Astrocyte (in vitro differentiated cells and primary cell): ENCODE results near the gene CREB3L1. TPM values are rescaled to one million over a fixed set of nuclear protein-coding genes. Genes with fewer than 3 reads are reported as not detected.

Experiments
- DNase-seq: peaks from one replicate; pipeline ENCODE4 v3.0.0-alpha.2; 2010; ENCODE audit warnings: low read depth
- FAIRE-seq: peaks from 2 replicates; lab custom pipeline; 2011; peaks lifted over from hg19 to GRCh38; lab: Jason Lieb, UNC
- H2AFZ ChIP-seq: 2 replicates; pipeline ENCODE4 v1.6.0; 2012; ENCODE audit warnings: low read depth, low read length, inconsistent platforms
- H3K27ac ChIP-seq: 2 replicates; pipeline ENCODE4 v1.5.1; 2011; ENCODE audit warnings: low read depth, low read length, inconsistent platforms
- H3K27me3 ChIP-seq: 2 replicates; pipeline ENCODE4 v1.6.0; 2011; ENCODE audit warnings: low read length, inconsistent platforms; ENCODE audit not compliant: insufficient read depth
- H3K36me3 ChIP-seq: 2 replicates; pipeline ENCODE4 v1.5.1; 2011; ENCODE audit warnings: low read length, inconsistent platforms; ENCODE audit not compliant: insufficient read depth
- H3K4me1 ChIP-seq: 2 replicates; pipeline ENCODE4 v1.5.1; 2011; ENCODE audit warnings: low read length, inconsistent platforms; ENCODE audit not compliant: insufficient read depth
- H3K4me2 ChIP-seq: 2 replicates; pipeline ENCODE4 v1.6.0; 2012; ENCODE audit warnings: low read length, inconsistent platforms
- H3K4me3 ChIP-seq: 2 replicates; pipeline ENCODE4 v1.5.1; 2011; ENCODE audit warnings: low read depth, mild to moderate bottlenecking, low read length, inconsistent platforms; ENCODE audit not compliant: insufficient read depth
- H3K79me2 ChIP-seq: 2 replicates; pipeline ENCODE4 v1.6.0; 2012; ENCODE audit warnings: mild to moderate bottlenecking, low read length, inconsistent platforms; ENCODE audit not compliant: insufficient read depth
- H3K9ac ChIP-seq: 2 replicates; pipeline ENCODE4 v1.6.0; 2012; ENCODE audit warnings: mild to moderate bottlenecking, low read length, inconsistent platforms
- H3K9me3 ChIP-seq: 2 replicates; pipeline ENCODE4 v1.5.1; 2012; ENCODE audit warnings: low read depth, mild to moderate bottlenecking, low read length, inconsistent platforms; ENCODE audit not compliant: insufficient read depth
- H4K20me1 ChIP-seq: 2 replicates; pipeline ENCODE4 v1.6.0; 2012; ENCODE audit warnings: low read length, inconsistent platforms; ENCODE audit not compliant: insufficient read depth
- H3K27ac Mint-ChIP-seq: one replicate; pipeline ENCODE4 v1.8.0; 2021; ENCODE audit warnings: mild to moderate bottlenecking, mixed read lengths; ENCODE audit not compliant: unreplicated experiment
- H3K27me3 Mint-ChIP-seq: one replicate; pipeline ENCODE4 v1.8.0; 2021; ENCODE audit warnings: low read depth, mixed read lengths; ENCODE audit not compliant: unreplicated experiment
- H3K36me3 Mint-ChIP-seq: one replicate; pipeline ENCODE4 v1.8.0; 2021; ENCODE audit warnings: low read depth, mixed read lengths; ENCODE audit not compliant: unreplicated experiment
- H3K4me1 Mint-ChIP-seq: one replicate; pipeline ENCODE4 v1.8.0; 2021; ENCODE audit warnings: low read depth, mixed read lengths; ENCODE audit not compliant: unreplicated experiment
- H3K4me3 Mint-ChIP-seq: one replicate; pipeline ENCODE4 v1.8.0; 2021; ENCODE audit warnings: mild to moderate bottlenecking, moderate library complexity, mixed read lengths; ENCODE audit not compliant: unreplicated experiment
- H3K9me3 Mint-ChIP-seq: one replicate; pipeline ENCODE4 v1.8.0; 2021; ENCODE audit warnings: mild to moderate bottlenecking, mixed read lengths; ENCODE audit not compliant: unreplicated experiment
- EZH2 ChIP-seq: IDR thresholded peaks from 2 replicates; pipeline ENCODE4 v1.6.1; 2012; ENCODE audit warnings: mild to moderate bottlenecking, low read length, inconsistent platforms; ENCODE audit not compliant: insufficient read depth
- total RNA-seq: library from RNA; stranded (reverse); gene quantifications from 2 replicates; pipeline ENCODE4 v1.2.1, GENCODE V29; 2021
- TF ChIP-seq, protein P1 (sequence below): IDR thresholded peaks from 2 replicates; pipeline ENCODE4 v1.5.1; 2011; ENCODE audit warnings: low read depth, mild to moderate bottlenecking, inconsistent platforms, low read length, moderate library complexity; ENCODE audit not compliant: insufficient read depth

CREB3L1 gene
- total RNA-seq, 1 donor from 2014 or later: 324 TPM

- peak; percentile 62 for DNase-seq
- H3K27ac Mint-ChIP-seq: peak overlapping the region; percentile 91
- H3K27me3 Mint-ChIP-seq: no peaks in the 10 kb centered on the region
- Histone ChIP-seq H3K9me3 (no peaks in the 10 kb centered on the region), H3K27ac (no peak overlapping the region), H3K27me3 (no peaks in the 10 kb centered on the region), H3K36me3 (peaks cover 44% of the 10 kb centered on the region), H4K20me1 (peaks cover 51% of the 10 kb centered on the region), H3K4me2 (no peak overlapping the region), H3K4me3 (no peak overlapping the region), H3K4me1 (no peaks in the 10 kb centered on the region), H3K79me2 (no peaks in the 10 kb centered on the region), H3K9ac (no peak overlapping the region), H2AFZ (no peak overlapping the region)
- peaks cover 15% of the 10 kb centered on the region for H3K4me1 Mint-ChIP-seq
- no peak for FAIRE-seq
- H3K36me3 Mint-ChIP-seq: peaks cover 40% of the 10 kb centered on the region
- TF ChIP-seq, protein P1, sequence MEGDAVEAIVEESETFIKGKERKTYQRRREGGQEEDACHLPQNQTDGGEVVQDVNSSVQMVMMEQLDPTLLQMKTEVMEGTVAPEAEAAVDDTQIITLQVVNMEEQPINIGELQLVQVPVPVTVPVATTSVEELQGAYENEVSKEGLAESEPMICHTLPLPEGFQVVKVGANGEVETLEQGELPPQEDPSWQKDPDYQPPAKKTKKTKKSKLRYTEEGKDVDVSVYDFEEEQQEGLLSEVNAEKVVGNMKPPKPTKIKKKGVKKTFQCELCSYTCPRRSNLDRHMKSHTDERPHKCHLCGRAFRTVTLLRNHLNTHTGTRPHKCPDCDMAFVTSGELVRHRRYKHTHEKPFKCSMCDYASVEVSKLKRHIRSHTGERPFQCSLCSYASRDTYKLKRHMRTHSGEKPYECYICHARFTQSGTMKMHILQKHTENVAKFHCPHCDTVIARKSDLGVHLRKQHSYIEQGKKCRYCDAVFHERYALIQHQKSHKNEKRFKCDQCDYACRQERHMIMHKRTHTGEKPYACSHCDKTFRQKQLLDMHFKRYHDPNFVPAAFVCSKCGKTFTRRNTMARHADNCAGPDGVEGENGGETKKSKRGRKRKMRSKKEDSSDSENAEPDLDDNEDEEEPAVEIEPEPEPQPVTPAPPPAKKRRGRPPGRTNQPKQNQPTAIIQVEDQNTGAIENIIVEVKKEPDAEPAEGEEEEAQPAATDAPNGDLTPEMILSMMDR: peak; percentile 89
- no peak for TF ChIP-seq EZH2
- H3K4me3 Mint-ChIP-seq: no peak overlapping the region
- H3K9me3 Mint-ChIP-seq: peaks cover 1% of the 10 kb centered on the region
Observed at GRCh38 chr11:46315033-46315738, 37.7 kb downstream of the CREB3L1 start.

DNA sequence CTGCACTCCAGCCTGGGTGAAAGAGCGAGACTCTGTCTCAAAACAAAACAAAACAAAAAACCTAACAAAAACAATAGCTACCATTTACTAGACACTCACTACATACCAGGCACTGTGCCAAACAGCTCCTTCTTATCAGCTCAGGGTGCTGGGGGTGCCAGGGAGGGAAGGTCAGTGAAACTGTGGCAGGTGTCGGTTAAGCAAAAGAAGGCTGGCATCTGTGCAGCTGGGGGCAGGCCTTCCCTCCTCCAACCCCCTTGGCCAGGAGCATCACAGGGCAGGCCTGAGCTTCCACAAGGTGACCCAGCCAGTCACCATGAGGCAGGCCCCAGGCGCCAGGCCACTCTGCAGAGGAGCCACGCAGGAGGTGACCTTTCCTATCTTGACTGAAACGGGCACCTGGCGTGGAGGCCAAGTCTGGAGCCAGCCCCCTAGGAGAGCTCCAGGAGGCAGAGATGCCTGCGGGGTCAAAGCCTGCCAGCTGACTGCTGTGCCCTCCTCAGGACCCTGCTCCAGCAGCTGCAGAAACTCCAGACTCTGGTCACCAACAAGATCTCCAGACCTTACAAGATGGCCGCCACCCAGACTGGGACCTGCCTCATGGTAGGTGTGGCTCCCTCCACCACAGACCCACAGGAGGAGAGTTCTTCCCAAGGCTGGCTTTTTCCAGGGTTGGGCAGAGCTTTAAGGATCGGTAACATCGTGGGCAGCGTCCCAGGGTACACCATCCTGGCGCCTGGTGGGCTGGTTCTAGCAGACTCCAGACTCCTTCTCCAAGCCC is 38.5 kb downstream of the CREB3L1 start:
- no peak overlapping the region for H3K27ac ChIP-seq
- H3K36me3 Mint-ChIP-seq: peaks cover 39% of the 10 kb centered on the region
- no peaks in the 10 kb centered on the region for H3K27me3 ChIP-seq
- no peak for DNase-seq
- H3K27ac Mint-ChIP-seq: no peak overlapping the region
- TF ChIP-seq, protein P1: no peak
- TF ChIP-seq EZH2: no peak
- H3K4me1 ChIP-seq: no peaks in the 10 kb centered on the region
- H3K9me3 Mint-ChIP-seq: peaks cover 1% of the 10 kb centered on the region
- H3K27me3 Mint-ChIP-seq: no peaks in the 10 kb centered on the region
- no peaks in the 10 kb centered on the region for H3K9me3 ChIP-seq
- peaks cover 10% of the 10 kb centered on the region for H3K4me1 Mint-ChIP-seq
- FAIRE-seq: no peak
- no peak overlapping the region for H3K4me2 ChIP-seq
- H3K9ac ChIP-seq: no peak overlapping the region
- H2AFZ ChIP-seq: no peak overlapping the region
- H3K36me3 ChIP-seq: peaks cover 39% of the 10 kb centered on the region
- H3K4me3 Mint-ChIP-seq: no peak overlapping the region
- no peak overlapping the region for H3K4me3 ChIP-seq
- peaks cover 49% of the 10 kb centered on the region for H4K20me1 ChIP-seq
- no peaks in the 10 kb centered on the region for H3K79me2 ChIP-seq
